Measurements from ENCODE around the gene NOS1AP.
"Not testable (repeated sequence)": the region's sequence is repeated elsewhere in the genome, so short reads cannot be mapped to it uniquely, and the experiment has no call there.

Gene NOS1AP

GRCh38 chr1:162196387-162196786, 126.9 kb downstream of the NOS1AP start:
- ChIA-PET CTCF (no interaction called here), POLR2A (no interaction called here)
- no peak for DNase-seq (ENCODE audit: extremely low spot score)
- TF ChIP-seq TARDBP (IDR thresholded peaks at IDR 0.05) (no peak), ELF4 (IDR thresholded peaks at IDR 0.05) (no peak), FOXK2 (IDR thresholded peaks at IDR 0.05) (no peak), FOXA1 (IDR thresholded peaks at IDR 0.05) (no peak), CTBP1 (IDR thresholded peaks at IDR 0.05; ENCODE audit: borderline replicate concordance) (no peak), SUZ12 (IDR thresholded peaks at IDR 0.05) (no peak), ZNF384 (IDR thresholded peaks at IDR 0.05) (no peak), PKNOX1 (IDR thresholded peaks at IDR 0.05) (no peak), LEF1 (IDR thresholded peaks at IDR 0.05; ENCODE audit: borderline replicate concordance) (no peak), BHLHE40 (IDR thresholded peaks at IDR 0.05; ENCODE audit: borderline replicate concordance) (no peak), L3MBTL2 (conservative IDR thresholded peaks at IDR 0.05) (no peak), ARNT (IDR thresholded peaks at IDR 0.05) (no peak), FOXM1 (IDR thresholded peaks at IDR 0.05; ENCODE audit: borderline replicate concordance) (no peak), NFRKB (IDR thresholded peaks at IDR 0.05) (no peak), SP1 (IDR thresholded peaks at IDR 0.05) (no peak), HDGF (IDR thresholded peaks at IDR 0.05; ENCODE audit: borderline replicate concordance) (no peak)

- TF ChIP-seq ELF4 (IDR thresholded peaks at IDR 0.05) (no peak), PKNOX1 (IDR thresholded peaks at IDR 0.05) (no peak), L3MBTL2 (conservative IDR thresholded peaks at IDR 0.05) (no peak), SUZ12 (IDR thresholded peaks at IDR 0.05) (no peak), SP1 (IDR thresholded peaks at IDR 0.05) (no peak), ARNT (IDR thresholded peaks at IDR 0.05) (no peak), FOXM1 (IDR thresholded peaks at IDR 0.05; ENCODE audit: borderline replicate concordance) (no peak), HDGF (IDR thresholded peaks at IDR 0.05; ENCODE audit: borderline replicate concordance) (no peak), BHLHE40 (IDR thresholded peaks at IDR 0.05; ENCODE audit: borderline replicate concordance) (no peak), ZNF384 (IDR thresholded peaks at IDR 0.05) (no peak), LEF1 (IDR thresholded peaks at IDR 0.05; ENCODE audit: borderline replicate concordance) (no peak), FOXA1 (IDR thresholded peaks at IDR 0.05) (no peak), TARDBP (IDR thresholded peaks at IDR 0.05) (no peak)
- ChIA-PET POLR2A (no interaction called here), CTCF (no interaction called here)
- no peak for DNase-seq (ENCODE audit: extremely low spot score)
Measured at GRCh38 chr1:162197041-162197531, 127.6 kb downstream of the NOS1AP start.

- POLR2A ChIA-PET, result no interaction called here
- CTCF ChIA-PET, result no interaction called here
Measured at GRCh38 chr1:162197615-162198421, 128.3 kb downstream of the NOS1AP start.

GRCh38 chr1:162200096-162200847, 130.8 kb downstream of the NOS1AP start:
- CTCF ChIA-PET, result no interaction called here
- TF ChIP-seq L3MBTL2 (conservative IDR thresholded peaks at IDR 0.05) (no peak), LEF1 (IDR thresholded peaks at IDR 0.05; ENCODE audit: borderline replicate concordance) (no peak), CTBP1 (IDR thresholded peaks at IDR 0.05; ENCODE audit: borderline replicate concordance) (no peak), FOXM1 (IDR thresholded peaks at IDR 0.05; ENCODE audit: borderline replicate concordance) (no peak)
- DNase-seq (ENCODE audit: extremely low spot score), result no peak

More at GRCh38 chr1:162197615-162198421, 128.3 kb downstream of the NOS1AP start:
- no peak for DNase-seq (ENCODE audit: extremely low spot score)
- no peak for TF ChIP-seq CTBP1 (IDR thresholded peaks at IDR 0.05; ENCODE audit: borderline replicate concordance)

GRCh38 chr1:162201062-162201461, 131.6 kb downstream of the NOS1AP start:
- DNase-seq (ENCODE audit: extremely low spot score); CTCF ChIA-PET; POLR2A ChIA-PET: not testable (repeated sequence)

More at GRCh38 chr1:162200096-162200847, 130.8 kb downstream of the NOS1AP start:
- POLR2A ChIA-PET, result no interaction called here

GRCh38 chr1:162204129-162204822, 134.8 kb downstream of the NOS1AP start:
- CTCF ChIA-PET, result no interaction called here
- POLR2A ChIA-PET, result no interaction called here
- DNase-seq (ENCODE audit: extremely low spot score), result no peak
- TF ChIP-seq ARNT (IDR thresholded peaks at IDR 0.05), result no peak
- TF ChIP-seq NFRKB (IDR thresholded peaks at IDR 0.05), result no peak
- TF ChIP-seq LEF1 (IDR thresholded peaks at IDR 0.05; ENCODE audit: borderline replicate concordance), result no peak
- TF ChIP-seq PKNOX1 (IDR thresholded peaks at IDR 0.05), result no peak
- TF ChIP-seq FOXA1 (IDR thresholded peaks at IDR 0.05), result no peak
- no peak for TF ChIP-seq SP1 (IDR thresholded peaks at IDR 0.05)
- TF ChIP-seq L3MBTL2 (conservative IDR thresholded peaks at IDR 0.05), result no peak
- TF ChIP-seq ZNF384 (IDR thresholded peaks at IDR 0.05), result no peak
- no peak for TF ChIP-seq FOXK2 (IDR thresholded peaks at IDR 0.05)
- no peak for TF ChIP-seq SUZ12 (IDR thresholded peaks at IDR 0.05)
- no peak for TF ChIP-seq HDGF (IDR thresholded peaks at IDR 0.05; ENCODE audit: borderline replicate concordance)
- TF ChIP-seq TARDBP (IDR thresholded peaks at IDR 0.05), result no peak
- no peak for TF ChIP-seq BHLHE40 (IDR thresholded peaks at IDR 0.05; ENCODE audit: borderline replicate concordance)
- no peak for TF ChIP-seq CTBP1 (IDR thresholded peaks at IDR 0.05; ENCODE audit: borderline replicate concordance)
- no peak for TF ChIP-seq ELF4 (IDR thresholded peaks at IDR 0.05)
- TF ChIP-seq FOXM1 (IDR thresholded peaks at IDR 0.05; ENCODE audit: borderline replicate concordance), result no peak
